Vagina (tissue), 2 donors: ENCODE measurements around the gene FARP2. TPM values are rescaled to one million over a fixed set of nuclear protein-coding genes. Genes with fewer than 3 reads are reported as not detected.

Experiments
- DNase-seq, 2 donors: peaks; one replicate each; pipeline ENCODE4 v3.0.0-alpha.2; 2017; ENCODE audit errors: extremely low spot score in 2 of 2
- H3K27ac ChIP-seq: fragments of 200-600 bp; sonication (generic); one replicate; pipeline ENCODE4 v1.5.1; 2019
- H3K27me3 ChIP-seq: fragments of 200-600 bp; sonication (generic); one replicate; pipeline ENCODE4 v1.5.1; 2019
- H3K36me3 ChIP-seq, 2 donors: fragments of 200-600 bp; sonication (generic); one replicate each; pipeline ENCODE4 v1.5.1; 2017 to 2019
- H3K4me1 ChIP-seq: fragments of 200-600 bp; sonication (generic); one replicate; pipeline ENCODE4 v1.5.1; 2019
- H3K4me3 ChIP-seq, 2 donors: fragments of 200-600 bp; sonication (generic); 1 replicate in 1 of 2; 2 replicates in 1 of 2; pipeline ENCODE4 v1.5.1; 2016 to 2019
- H3K9me3 ChIP-seq: fragments of 200-600 bp; sonication (generic); one replicate; pipeline ENCODE4 v1.5.1; 2019
- POLR2A ChIP-seq, 2 donors: fragments of 450-650 bp; IDR thresholded peaks; one replicate each; pipeline ENCODE4 v1.6.1; 2017; ENCODE audit warnings: antibody characterized with exemption in 2 of 2, mild to moderate bottlenecking in 2 of 2, moderate library complexity in 2 of 2
- POLR2AphosphoS5 ChIP-seq, 2 donors: sonication (generic); formaldehyde crosslinking; IDR thresholded peaks; one replicate each; pipeline ENCODE4 v1.9.0; 2017; ENCODE audit warnings: antibody characterized with exemption in 2 of 2, mild to moderate bottlenecking in 2 of 2, low read depth in 1 of 2; ENCODE audit not compliant: insufficient read depth in 1 of 2
- intact Hi-C: fragments of 100-400 bp; cut with DNase I; formaldehyde crosslinking; loops from one replicate; pipeline ENCODE4 v1.15.1; 2023
- total RNA-seq: library from RNA; depleted of rRNA; stranded (reverse); fragments of >200 nt; gene quantifications from one replicate; pipeline ENCODE4 v1.2.3, GENCODE V29; 2016
- TF ChIP-seq, protein P1 (sequence below), 3 experiments: fragments of 450-650 bp in 2 of 3; fragments of 200-600 bp in 1 of 3; sonication (generic) in 1 of 3; IDR thresholded peaks; one replicate each; pipeline ENCODE4 v1.5.1; 2017 to 2019; ENCODE audit warnings: antibody characterized with exemption in 3 of 3, mild to moderate bottlenecking in 2 of 3, moderate library complexity in 2 of 3

The FARP2 gene
- total RNA-seq, 1 donor from 2014 or later, result 32.9 TPM

GRCh38 chr2:241496904-241497877 lies 141.1 kb downstream of the FARP2 start:
- TF ChIP-seq POLR2AphosphoS5 (IDR thresholded peaks at IDR 0.05; ENCODE audit: insufficient read depth in 1 of 2, low read depth in 1 of 2) (no peak), POLR2A (IDR thresholded peaks at IDR 0.05) (no peak)
- TF ChIP-seq, protein P1, sequence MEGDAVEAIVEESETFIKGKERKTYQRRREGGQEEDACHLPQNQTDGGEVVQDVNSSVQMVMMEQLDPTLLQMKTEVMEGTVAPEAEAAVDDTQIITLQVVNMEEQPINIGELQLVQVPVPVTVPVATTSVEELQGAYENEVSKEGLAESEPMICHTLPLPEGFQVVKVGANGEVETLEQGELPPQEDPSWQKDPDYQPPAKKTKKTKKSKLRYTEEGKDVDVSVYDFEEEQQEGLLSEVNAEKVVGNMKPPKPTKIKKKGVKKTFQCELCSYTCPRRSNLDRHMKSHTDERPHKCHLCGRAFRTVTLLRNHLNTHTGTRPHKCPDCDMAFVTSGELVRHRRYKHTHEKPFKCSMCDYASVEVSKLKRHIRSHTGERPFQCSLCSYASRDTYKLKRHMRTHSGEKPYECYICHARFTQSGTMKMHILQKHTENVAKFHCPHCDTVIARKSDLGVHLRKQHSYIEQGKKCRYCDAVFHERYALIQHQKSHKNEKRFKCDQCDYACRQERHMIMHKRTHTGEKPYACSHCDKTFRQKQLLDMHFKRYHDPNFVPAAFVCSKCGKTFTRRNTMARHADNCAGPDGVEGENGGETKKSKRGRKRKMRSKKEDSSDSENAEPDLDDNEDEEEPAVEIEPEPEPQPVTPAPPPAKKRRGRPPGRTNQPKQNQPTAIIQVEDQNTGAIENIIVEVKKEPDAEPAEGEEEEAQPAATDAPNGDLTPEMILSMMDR (IDR thresholded peaks at IDR 0.05), result no peak
- intact Hi-C loops, result no loop called here
- peaks cover 0 to 35% of the 10 kb centered on the region in 2 donors for H3K36me3 ChIP-seq
- no peaks in the 10 kb centered on the region for H3K4me1 ChIP-seq
- H3K27ac ChIP-seq, result no peak overlapping the region
- DNase-seq, result no peak
- H3K27me3 ChIP-seq, result no peaks in the 10 kb centered on the region
- H3K4me3 ChIP-seq, result no peak overlapping the region
- no peaks in the 10 kb centered on the region for H3K9me3 ChIP-seq

GRCh38 chr2:241498115-241499070 lies 142.3 kb downstream of the FARP2 start:
- no peak overlapping the region for H3K4me3 ChIP-seq
- no peak for TF ChIP-seq POLR2A (IDR thresholded peaks at IDR 0.05)
- no peak for TF ChIP-seq POLR2AphosphoS5 (IDR thresholded peaks at IDR 0.05; ENCODE audit: insufficient read depth in 1 of 2, low read depth in 1 of 2)
- TF ChIP-seq, protein P1 (IDR thresholded peaks at IDR 0.05), result no peak
- H3K36me3 ChIP-seq, result peaks cover 0 to 30% of the 10 kb centered on the region in 2 donors
- no peak overlapping the region for H3K27ac ChIP-seq
- H3K4me1 ChIP-seq, result no peaks in the 10 kb centered on the region
- H3K27me3 ChIP-seq, result no peaks in the 10 kb centered on the region
- H3K9me3 ChIP-seq, result no peaks in the 10 kb centered on the region
- DNase-seq, result peak in 1 of 2 donors; percentile 85
- intact Hi-C loops, result no loop called here

DNA sequence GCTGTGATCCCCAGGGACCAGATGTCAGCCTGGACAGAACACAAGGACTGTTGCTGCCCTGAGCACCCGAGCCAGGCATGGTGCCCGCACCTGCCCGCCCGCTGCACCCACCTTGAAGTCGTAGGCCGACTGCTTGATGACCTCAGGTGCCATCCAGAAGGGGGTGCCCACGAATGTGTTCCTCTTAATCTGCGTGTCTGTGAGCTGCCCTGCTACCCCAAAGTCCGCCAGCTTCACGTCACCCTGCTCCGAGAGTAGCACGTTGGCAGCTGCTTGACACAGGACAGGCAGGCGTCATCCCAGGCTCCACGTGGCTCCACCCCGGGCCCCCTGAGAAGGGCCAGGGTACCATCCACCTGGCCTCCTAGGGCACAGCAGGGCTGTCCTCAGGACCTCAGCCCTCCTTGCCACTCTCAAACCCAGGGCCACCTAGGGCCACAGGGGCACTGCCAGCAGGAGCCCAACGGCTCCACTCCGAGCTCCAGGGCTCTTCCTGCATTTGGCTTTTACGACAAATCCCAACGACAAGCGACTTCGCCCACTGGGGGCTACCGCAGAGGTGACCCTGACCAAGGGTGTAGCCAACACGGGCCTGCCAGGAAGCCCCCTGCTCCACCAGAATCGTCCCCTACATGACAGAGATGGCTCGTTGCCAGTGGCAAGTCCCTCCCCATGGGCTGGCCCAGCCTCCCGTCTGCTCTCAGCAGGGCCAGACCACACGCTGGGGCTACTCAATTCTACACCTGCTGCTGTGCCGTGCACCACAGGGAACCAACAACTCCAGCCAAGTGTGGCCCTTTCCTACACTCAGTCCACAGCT lies 143.3 kb downstream of the FARP2 start:
- H3K4me3 ChIP-seq, result no peak overlapping the region
- H3K4me1 ChIP-seq, result peaks cover 6% of the 10 kb centered on the region
- TF ChIP-seq POLR2AphosphoS5 (IDR thresholded peaks at IDR 0.05; ENCODE audit: insufficient read depth in 1 of 2, low read depth in 1 of 2), result no peak
- TF ChIP-seq, protein P1 (IDR thresholded peaks at IDR 0.05), result no peak
- no peak for TF ChIP-seq POLR2A (IDR thresholded peaks at IDR 0.05)
- no peaks in the 10 kb centered on the region for H3K27me3 ChIP-seq
- intact Hi-C loops, result no loop called here
- no peaks in the 10 kb centered on the region for H3K9me3 ChIP-seq
- DNase-seq, result no peak
- H3K36me3 ChIP-seq, result peaks cover 0 to 21% of the 10 kb centered on the region in 2 donors
- H3K27ac ChIP-seq, result no peak overlapping the region

DNA sequence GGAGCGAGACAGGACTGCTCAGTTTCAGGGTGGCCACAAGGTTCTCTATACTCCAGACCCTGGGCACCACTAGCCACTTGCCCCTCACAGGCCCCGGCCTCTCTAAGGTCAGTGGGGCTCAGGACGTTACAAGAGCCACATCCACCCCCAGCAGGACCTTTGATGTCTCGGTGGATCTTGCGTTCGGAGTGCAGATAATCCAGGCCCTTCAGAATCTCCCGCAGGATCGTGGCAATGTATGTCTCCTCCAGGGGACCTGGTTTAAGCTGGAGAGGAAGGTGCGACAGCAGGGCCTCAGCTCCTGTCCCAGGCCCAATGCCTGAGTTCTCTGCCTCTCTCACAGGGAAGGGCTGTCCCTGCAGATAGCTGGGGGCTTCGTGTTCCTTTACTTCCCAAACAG lies 143.9 kb downstream of the FARP2 start:
- H3K4me1 ChIP-seq, result peaks cover 13% of the 10 kb centered on the region
- H3K9me3 ChIP-seq, result no peaks in the 10 kb centered on the region
- H3K27ac ChIP-seq, result no peak overlapping the region
- peaks cover 0 to 17% of the 10 kb centered on the region in 2 donors for H3K36me3 ChIP-seq
- H3K27me3 ChIP-seq, result no peaks in the 10 kb centered on the region
- H3K4me3 ChIP-seq, result no peak overlapping the region
- TF ChIP-seq, protein P1 (IDR thresholded peaks at IDR 0.05), result no peak
- TF ChIP-seq POLR2AphosphoS5 (IDR thresholded peaks at IDR 0.05; ENCODE audit: insufficient read depth in 1 of 2, low read depth in 1 of 2) (no peak), POLR2A (IDR thresholded peaks at IDR 0.05) (no peak)
- intact Hi-C loops, result no loop called here
- no peak for DNase-seq
